Astrocyte (in vitro differentiated cells and primary cell): ENCODE results near the gene DHRS2.

ENCODE experiments used
- CTCF ChIP-seq: IDR thresholded peaks from 2 replicates; pipeline ENCODE4 v1.5.1; 2011; ENCODE audit warnings: low read depth, mild to moderate bottlenecking, inconsistent platforms, low read length, moderate library complexity; ENCODE audit not compliant: insufficient read depth
- EZH2 ChIP-seq: IDR thresholded peaks from 2 replicates; pipeline ENCODE4 v1.6.1; 2012; ENCODE audit warnings: mild to moderate bottlenecking, low read length, inconsistent platforms; ENCODE audit not compliant: insufficient read depth

GRCh38 chr14:23663711-23664110 is 27.5 kb downstream of the DHRS2 start:
- no peak for TF ChIP-seq CTCF
- no peak for TF ChIP-seq EZH2
